Measurements from ENCODE around the gene TMEM38B. TPM values are rescaled to one million over a fixed set of nuclear protein-coding genes. Genes with fewer than 3 reads are reported as not detected.
"Not testable (repeated sequence)": the region's sequence is repeated elsewhere in the genome, so short reads cannot be mapped to it uniquely, and the experiment has no call there.

Gene TMEM38B
- total RNA-seq, 4 donors from 2014 or later = 38.4 to 80.9 (median 60.2) TPM

- Histone ChIP-seq H3K27ac (peak overlapping the region; percentile 25 to 54 (median 49)), H3K27me3 (no peaks in the 10 kb centered on the region), H3K4me1 (peaks cover 5 to 30% of the 10 kb centered on the region in 2 donors), H3K36me3 (no peaks in the 10 kb centered on the region), H3K9me3 (no peaks in the 10 kb centered on the region), H3K4me3 (replicated peaks in 1 of 3) (no peak overlapping the region)
- WGBS, 2 donors = 85 to 91% methylated on average over 1 of the region's 1 CpG
- intact Hi-C loops (cut with DNase I) = no loop called here
- TF ChIP-seq CTCF (IDR thresholded peaks at IDR 0.05) (no peak), POLR2A (IDR thresholded peaks at IDR 0.05) (no peak)
- no peak for DNase-seq
Measured at GRCh38 chr9:105698348-105698870, 4.1 kb downstream of the TMEM38B start.

- no peak overlapping the region for H3K27ac ChIP-seq
- 85 to 90% methylated on average over 1 of the region's 1 CpG for WGBS, 2 donors
- no peaks in the 10 kb centered on the region for H3K9me3 ChIP-seq
- H3K4me3 ChIP-seq (replicated peaks in 1 of 3) = no peak overlapping the region
- no peak for TF ChIP-seq CTCF (IDR thresholded peaks at IDR 0.05)
- TF ChIP-seq POLR2A (IDR thresholded peaks at IDR 0.05) = no peak
- H3K4me1 ChIP-seq = peaks cover 0 to 19% of the 10 kb centered on the region in 2 donors
- no peak for DNase-seq
- no peaks in the 10 kb centered on the region for H3K27me3 ChIP-seq
- intact Hi-C loops (cut with DNase I) = no loop called here
- H3K36me3 ChIP-seq = no peaks in the 10 kb centered on the region
Measured at GRCh38 chr9:105700668-105701067, 6.3 kb downstream of the TMEM38B start.

GRCh38 chr9:105701145-105701544, 6.8 kb downstream of the TMEM38B start:
- intact Hi-C loops (cut with DNase I) = no loop called here
- no peaks in the 10 kb centered on the region for H3K36me3 ChIP-seq
- H3K27ac ChIP-seq = no peak overlapping the region
- no peaks in the 10 kb centered on the region for H3K9me3 ChIP-seq
- 88 to 94% methylated on average over 2 of the region's 2 CpGs for WGBS, 2 donors
- no peak for DNase-seq
- H3K27me3 ChIP-seq = no peaks in the 10 kb centered on the region
- peaks cover 0 to 15% of the 10 kb centered on the region in 2 donors for H3K4me1 ChIP-seq
- TF ChIP-seq POLR2A (IDR thresholded peaks at IDR 0.05) (no peak), CTCF (IDR thresholded peaks at IDR 0.05) (no peak)
- no peak overlapping the region for H3K4me3 ChIP-seq (replicated peaks in 1 of 3)

GRCh38 chr9:105702207-105702606, 7.9 kb downstream of the TMEM38B start:
- WGBS, 2 donors = 98% methylated on average over 1 of the region's 1 CpG
- TF ChIP-seq POLR2A (IDR thresholded peaks at IDR 0.05) (no peak), CTCF (IDR thresholded peaks at IDR 0.05) (no peak)
- H3K27ac ChIP-seq = no peak overlapping the region
- H3K9me3 ChIP-seq = no peaks in the 10 kb centered on the region
- DNase-seq = no peak
- intact Hi-C loops (cut with DNase I) = no loop called here
- H3K27me3 ChIP-seq = no peaks in the 10 kb centered on the region
- H3K4me1 ChIP-seq = peaks cover 0 to 13% of the 10 kb centered on the region in 2 donors
- no peak overlapping the region for H3K4me3 ChIP-seq (replicated peaks in 1 of 3)
- no peaks in the 10 kb centered on the region for H3K36me3 ChIP-seq

- H3K4me3 ChIP-seq (replicated peaks in 1 of 3); H3K27ac ChIP-seq; intact Hi-C loops (cut with DNase I); H3K9me3 ChIP-seq; H3K27me3 ChIP-seq; H3K36me3 ChIP-seq; DNase-seq; H3K4me1 ChIP-seq: not testable (repeated sequence)
- WGBS, 2 donors = 95 to 100% methylated on average over 4 of the region's 4 CpGs
Measured at GRCh38 chr9:105703638-105704037, 9.3 kb downstream of the TMEM38B start.

GRCh38 chr9:105706156-105706555, 11.8 kb downstream of the TMEM38B start:
- Histone ChIP-seq H3K27ac (no peak overlapping the region), H3K4me1 (no peaks in the 10 kb centered on the region), H3K36me3 (no peaks in the 10 kb centered on the region), H3K4me3 (replicated peaks in 1 of 3) (no peak overlapping the region), H3K9me3 (no peaks in the 10 kb centered on the region), H3K27me3 (no peaks in the 10 kb centered on the region)
- TF ChIP-seq CTCF (IDR thresholded peaks at IDR 0.05) (no peak), POLR2A (IDR thresholded peaks at IDR 0.05) (no peak)
- 98% methylated on average over 8 of the region's 8 CpGs for WGBS, 2 donors
- no peak for DNase-seq
- intact Hi-C loops (cut with DNase I) = no loop called here

Measured in thyroid gland (tissue), 4 donors.